ENCODE results near the gene KRT6A. TPM values are rescaled to one million over a fixed set of nuclear protein-coding genes. Genes with fewer than 3 reads are reported as not detected.

KRT6A gene
- total RNA-seq, 4 donors from 2014 or later, result 1.7 to 2.3 TPM; not detected in 2

DNA sequence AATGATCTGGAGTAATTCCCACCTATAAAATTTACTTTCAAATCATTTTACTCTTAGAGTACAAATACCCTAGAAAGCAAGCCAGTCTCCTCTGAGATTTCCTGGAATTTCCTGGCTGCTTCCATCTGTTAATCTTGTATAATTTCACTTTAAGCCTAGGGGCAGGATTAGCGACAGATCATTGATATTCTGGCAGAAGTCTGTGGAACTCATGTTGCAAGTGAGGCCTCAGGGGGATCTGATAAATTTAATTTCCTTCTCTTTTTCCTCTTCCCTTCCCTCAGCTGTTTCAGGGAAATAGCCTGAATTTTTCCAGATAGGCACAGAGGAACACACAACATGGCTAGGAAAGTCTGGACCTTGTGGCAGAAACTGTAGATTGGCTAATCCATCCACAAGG, 5.9 kb upstream of the KRT6A start:
- no peaks in the 10 kb centered on the region for H3K27me3 ChIP-seq
- TF ChIP-seq, protein P1, sequence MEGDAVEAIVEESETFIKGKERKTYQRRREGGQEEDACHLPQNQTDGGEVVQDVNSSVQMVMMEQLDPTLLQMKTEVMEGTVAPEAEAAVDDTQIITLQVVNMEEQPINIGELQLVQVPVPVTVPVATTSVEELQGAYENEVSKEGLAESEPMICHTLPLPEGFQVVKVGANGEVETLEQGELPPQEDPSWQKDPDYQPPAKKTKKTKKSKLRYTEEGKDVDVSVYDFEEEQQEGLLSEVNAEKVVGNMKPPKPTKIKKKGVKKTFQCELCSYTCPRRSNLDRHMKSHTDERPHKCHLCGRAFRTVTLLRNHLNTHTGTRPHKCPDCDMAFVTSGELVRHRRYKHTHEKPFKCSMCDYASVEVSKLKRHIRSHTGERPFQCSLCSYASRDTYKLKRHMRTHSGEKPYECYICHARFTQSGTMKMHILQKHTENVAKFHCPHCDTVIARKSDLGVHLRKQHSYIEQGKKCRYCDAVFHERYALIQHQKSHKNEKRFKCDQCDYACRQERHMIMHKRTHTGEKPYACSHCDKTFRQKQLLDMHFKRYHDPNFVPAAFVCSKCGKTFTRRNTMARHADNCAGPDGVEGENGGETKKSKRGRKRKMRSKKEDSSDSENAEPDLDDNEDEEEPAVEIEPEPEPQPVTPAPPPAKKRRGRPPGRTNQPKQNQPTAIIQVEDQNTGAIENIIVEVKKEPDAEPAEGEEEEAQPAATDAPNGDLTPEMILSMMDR (IDR thresholded peaks at IDR 0.05), result no peak
- TF ChIP-seq POLR2A (IDR thresholded peaks at IDR 0.05), result no peak
- H3K4me1 ChIP-seq, result peaks cover 0 to 4% (median 0%) of the 10 kb centered on the region in 4 donors
- H3K27ac ChIP-seq, result no peak overlapping the region
- no peak for DNase-seq
- H3K36me3 ChIP-seq, result no peaks in the 10 kb centered on the region
- H3K9me3 ChIP-seq, result no peaks in the 10 kb centered on the region
- no peak overlapping the region for H3K4me3 ChIP-seq

- H3K4me3 ChIP-seq, result no peak overlapping the region
- no peak for DNase-seq
- no peak for TF ChIP-seq POLR2A (IDR thresholded peaks at IDR 0.05)
- TF ChIP-seq, protein P1 (IDR thresholded peaks at IDR 0.05), result no peak
- H3K36me3 ChIP-seq, result no peaks in the 10 kb centered on the region
- peaks cover 0 to 4% (median 0%) of the 10 kb centered on the region in 4 donors for H3K4me1 ChIP-seq
- H3K27me3 ChIP-seq, result no peaks in the 10 kb centered on the region
- H3K9me3 ChIP-seq, result no peaks in the 10 kb centered on the region
- no peak overlapping the region for H3K27ac ChIP-seq
Measured at GRCh38 chr12:52497975-52498374, 4.9 kb upstream of the KRT6A start.

GRCh38 chr12:52496590-52497071, 3.6 kb upstream of the KRT6A start:
- Histone ChIP-seq H3K4me1 (peaks cover 0 to 4% (median 0%) of the 10 kb centered on the region in 4 donors), H3K4me3 (no peak overlapping the region), H3K9me3 (no peaks in the 10 kb centered on the region), H3K27ac (no peak overlapping the region), H3K27me3 (no peaks in the 10 kb centered on the region), H3K36me3 (no peaks in the 10 kb centered on the region)
- DNase-seq, result no peak
- TF ChIP-seq, protein P1 (IDR thresholded peaks at IDR 0.05), result no peak
- TF ChIP-seq POLR2A (IDR thresholded peaks at IDR 0.05), result no peak

DNA sequence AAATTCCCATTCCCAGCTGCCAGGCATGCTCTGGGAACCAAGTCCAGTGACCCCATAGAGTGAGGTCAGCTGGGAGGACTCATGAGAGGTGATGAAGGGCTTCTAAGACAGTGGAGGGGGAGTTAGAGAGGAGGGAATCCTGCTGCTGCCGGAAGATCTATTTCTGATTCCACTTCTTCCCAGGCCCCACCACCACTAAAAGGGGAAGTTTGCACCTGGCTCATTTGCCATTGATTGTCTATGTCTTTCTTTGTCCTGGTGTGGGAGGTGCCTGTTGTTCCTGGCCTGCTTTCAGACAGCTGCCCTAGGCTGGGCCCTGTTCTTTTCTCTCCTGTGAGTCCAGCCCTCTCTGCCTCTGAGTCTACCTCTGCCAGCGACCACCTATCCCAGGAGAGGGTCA, 3.0 kb upstream of the KRT6A start:
- Histone ChIP-seq H3K4me3 (no peak overlapping the region), H3K27ac (no peak overlapping the region), H3K36me3 (no peaks in the 10 kb centered on the region), H3K4me1 (peaks cover 0 to 4% (median 0%) of the 10 kb centered on the region in 4 donors), H3K27me3 (no peaks in the 10 kb centered on the region), H3K9me3 (no peaks in the 10 kb centered on the region)
- DNase-seq, result no peak
- no peak for TF ChIP-seq POLR2A (IDR thresholded peaks at IDR 0.05)
- TF ChIP-seq, protein P1 (IDR thresholded peaks at IDR 0.05), result no peak

- H3K9me3 ChIP-seq, result no peaks in the 10 kb centered on the region
- no peaks in the 10 kb centered on the region for H3K27me3 ChIP-seq
- no peaks in the 10 kb centered on the region for H3K36me3 ChIP-seq
- H3K4me1 ChIP-seq, result peaks cover 0 to 4% (median 0%) of the 10 kb centered on the region in 4 donors
- H3K27ac ChIP-seq, result no peak overlapping the region
- H3K4me3 ChIP-seq, result no peak overlapping the region
- DNase-seq, result no peak
- TF ChIP-seq POLR2A (IDR thresholded peaks at IDR 0.05), result no peak
Measured at GRCh38 chr12:52495389-52495788, 2.3 kb upstream of the KRT6A start.

GRCh38 chr12:52494518-52494917, 1.5 kb upstream of the KRT6A start:
- Histone ChIP-seq H3K27ac (no peak overlapping the region), H3K9me3 (no peaks in the 10 kb centered on the region), H3K4me1 (peaks cover 0 to 4% (median 0%) of the 10 kb centered on the region in 4 donors), H3K4me3 (no peak overlapping the region), H3K27me3 (no peaks in the 10 kb centered on the region), H3K36me3 (no peaks in the 10 kb centered on the region)
- DNase-seq, result peak in 1 of 3 donors; percentile 58
- TF ChIP-seq, protein P1 (IDR thresholded peaks at IDR 0.05), result no peak
- no peak for TF ChIP-seq POLR2A (IDR thresholded peaks at IDR 0.05)

Data from Peyer's patch (tissue), 4 donors.